ENCODE measurements around the gene FHIT.

Gene FHIT

DNA sequence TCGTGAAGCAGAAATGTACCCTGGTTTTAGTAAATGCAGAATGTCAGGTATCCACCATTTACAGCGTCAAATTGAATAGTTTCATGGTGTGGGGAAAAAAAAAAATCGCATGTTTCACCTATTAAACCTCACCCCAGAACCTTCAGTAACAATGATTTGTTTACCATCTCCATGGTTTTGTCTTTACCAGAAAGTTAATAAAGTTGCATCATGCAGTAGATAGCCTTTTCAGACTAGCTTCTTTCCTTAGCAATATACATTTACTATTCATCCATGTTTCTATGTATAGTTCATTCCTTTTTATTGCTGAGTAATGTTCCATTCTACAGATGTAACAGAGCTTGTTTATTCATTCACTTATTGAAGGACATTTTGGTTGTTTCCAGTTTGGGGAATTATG, 1066.1 kb downstream of the FHIT start:
- Histone ChIP-seq H3K4me1 (ENCODE audit: control insufficient read depth, insufficient read depth, low read length, poor library complexity, severe bottlenecking) (no peaks in the 10 kb centered on the region), H3K4me3 (ENCODE audit: insufficient read depth, low read depth, low read length, poor library complexity, severe bottlenecking) (no peak overlapping the region), H3K9me3 (ENCODE audit: control insufficient read depth, low read length) (no peaks in the 10 kb centered on the region), H3K36me3 (ENCODE audit: control insufficient read depth, insufficient read depth, low read length) (no peaks in the 10 kb centered on the region), H3K27ac (ENCODE audit: insufficient read depth, low read length, poor library complexity, severe bottlenecking) (no peak overlapping the region), H3K27me3 (replicated peaks; ENCODE audit: control insufficient read depth, insufficient read depth, low read length, poor library complexity, severe bottlenecking) (no peaks in the 10 kb centered on the region)
- DNase-seq = no peak

- H3K9me3 ChIP-seq (ENCODE audit: control insufficient read depth, low read length) = no peaks in the 10 kb centered on the region
- no peaks in the 10 kb centered on the region for H3K4me1 ChIP-seq (ENCODE audit: control insufficient read depth, insufficient read depth, low read length, poor library complexity, severe bottlenecking)
- H3K4me3 ChIP-seq (ENCODE audit: insufficient read depth, low read depth, low read length, poor library complexity, severe bottlenecking) = no peak overlapping the region
- H3K36me3 ChIP-seq (ENCODE audit: control insufficient read depth, insufficient read depth, low read length) = no peaks in the 10 kb centered on the region
- no peak for DNase-seq
- H3K27ac ChIP-seq (ENCODE audit: insufficient read depth, low read length, poor library complexity, severe bottlenecking) = no peak overlapping the region
- no peaks in the 10 kb centered on the region for H3K27me3 ChIP-seq (replicated peaks; ENCODE audit: control insufficient read depth, insufficient read depth, low read length, poor library complexity, severe bottlenecking)
Measured at GRCh38 chr3:60182697-60183096, 1068.6 kb downstream of the FHIT start.

DNA sequence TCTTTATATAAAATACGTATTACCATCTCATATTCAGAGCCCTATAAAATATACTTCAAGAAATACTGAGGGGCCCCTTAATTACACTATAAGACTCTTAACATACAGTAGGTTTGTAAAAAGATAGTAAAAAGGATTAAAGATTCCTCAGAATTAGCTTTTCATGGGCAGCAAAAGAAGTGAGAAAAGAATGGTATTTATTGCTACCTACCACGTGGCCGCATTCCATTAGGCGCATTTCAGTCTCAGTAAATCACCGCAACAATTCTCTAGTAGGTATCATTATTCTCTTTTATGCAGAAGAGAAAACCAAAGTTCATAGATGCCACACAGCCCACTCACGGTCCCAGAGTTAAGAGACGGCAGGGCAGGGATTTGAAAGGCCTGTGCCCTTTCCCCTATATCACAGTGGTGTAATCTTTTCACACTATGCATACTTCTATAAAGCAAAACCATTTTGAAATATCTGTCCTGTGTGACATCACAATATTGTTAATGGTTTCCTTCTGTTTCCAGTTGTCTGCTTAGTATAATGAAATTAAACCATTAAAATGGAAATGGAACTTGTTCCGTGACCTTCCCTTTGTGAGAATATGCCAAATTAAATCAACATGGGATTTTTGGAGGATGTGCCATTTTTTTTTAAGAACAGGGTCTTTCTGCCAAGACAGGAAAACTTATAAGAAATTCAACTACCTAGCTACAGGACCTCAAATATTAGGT, 1072.2 kb downstream of the FHIT start:
- no peaks in the 10 kb centered on the region for H3K27me3 ChIP-seq (replicated peaks; ENCODE audit: control insufficient read depth, insufficient read depth, low read length, poor library complexity, severe bottlenecking)
- no peak for DNase-seq
- no peaks in the 10 kb centered on the region for H3K4me1 ChIP-seq (ENCODE audit: control insufficient read depth, insufficient read depth, low read length, poor library complexity, severe bottlenecking)
- no peak overlapping the region for H3K4me3 ChIP-seq (ENCODE audit: insufficient read depth, low read depth, low read length, poor library complexity, severe bottlenecking)
- H3K9me3 ChIP-seq (ENCODE audit: control insufficient read depth, low read length) = no peaks in the 10 kb centered on the region
- no peaks in the 10 kb centered on the region for H3K36me3 ChIP-seq (ENCODE audit: control insufficient read depth, insufficient read depth, low read length)
- H3K27ac ChIP-seq (ENCODE audit: insufficient read depth, low read length, poor library complexity, severe bottlenecking) = no peak overlapping the region

GRCh38 chr3:60177726-60178125, 1073.5 kb downstream of the FHIT start:
- Histone ChIP-seq H3K27me3 (replicated peaks; ENCODE audit: control insufficient read depth, insufficient read depth, low read length, poor library complexity, severe bottlenecking) (no peaks in the 10 kb centered on the region), H3K4me3 (ENCODE audit: insufficient read depth, low read depth, low read length, poor library complexity, severe bottlenecking) (no peak overlapping the region), H3K27ac (ENCODE audit: insufficient read depth, low read length, poor library complexity, severe bottlenecking) (no peak overlapping the region), H3K9me3 (ENCODE audit: control insufficient read depth, low read length) (no peaks in the 10 kb centered on the region), H3K36me3 (ENCODE audit: control insufficient read depth, insufficient read depth, low read length) (no peaks in the 10 kb centered on the region), H3K4me1 (ENCODE audit: control insufficient read depth, insufficient read depth, low read length, poor library complexity, severe bottlenecking) (no peaks in the 10 kb centered on the region)
- no peak for DNase-seq

DNA sequence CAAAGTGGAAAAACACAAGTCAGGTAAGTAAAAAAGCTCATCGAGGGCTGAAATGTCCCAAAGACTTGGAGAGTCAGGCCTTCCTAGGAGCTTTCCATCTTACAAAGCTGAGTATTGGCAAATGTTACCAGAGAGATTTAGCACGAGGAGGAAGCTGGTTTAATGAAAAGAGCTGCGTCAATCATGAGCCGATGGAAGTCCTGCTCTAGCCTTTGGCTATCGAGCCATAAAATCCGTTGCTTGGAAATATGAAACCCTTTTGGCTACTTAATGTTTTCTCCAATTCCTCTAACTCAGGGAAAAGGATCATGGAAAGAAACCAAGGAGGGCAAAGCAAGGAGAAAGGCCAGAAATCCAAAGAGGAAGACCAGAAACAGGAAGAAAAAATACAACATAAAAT, 1074.6 kb downstream of the FHIT start:
- Histone ChIP-seq H3K4me3 (ENCODE audit: insufficient read depth, low read depth, low read length, poor library complexity, severe bottlenecking) (no peak overlapping the region), H3K9me3 (ENCODE audit: control insufficient read depth, low read length) (no peaks in the 10 kb centered on the region), H3K4me1 (ENCODE audit: control insufficient read depth, insufficient read depth, low read length, poor library complexity, severe bottlenecking) (no peaks in the 10 kb centered on the region), H3K27me3 (replicated peaks; ENCODE audit: control insufficient read depth, insufficient read depth, low read length, poor library complexity, severe bottlenecking) (no peaks in the 10 kb centered on the region), H3K36me3 (ENCODE audit: control insufficient read depth, insufficient read depth, low read length) (no peaks in the 10 kb centered on the region), H3K27ac (ENCODE audit: insufficient read depth, low read length, poor library complexity, severe bottlenecking) (no peak overlapping the region)
- DNase-seq = no peak

- H3K4me3 ChIP-seq (ENCODE audit: insufficient read depth, low read depth, low read length, poor library complexity, severe bottlenecking) = no peak overlapping the region
- H3K9me3 ChIP-seq (ENCODE audit: control insufficient read depth, low read length) = no peaks in the 10 kb centered on the region
- no peaks in the 10 kb centered on the region for H3K27me3 ChIP-seq (replicated peaks; ENCODE audit: control insufficient read depth, insufficient read depth, low read length, poor library complexity, severe bottlenecking)
- no peak overlapping the region for H3K27ac ChIP-seq (ENCODE audit: insufficient read depth, low read length, poor library complexity, severe bottlenecking)
- H3K36me3 ChIP-seq (ENCODE audit: control insufficient read depth, insufficient read depth, low read length) = no peaks in the 10 kb centered on the region
- no peak for DNase-seq
- no peaks in the 10 kb centered on the region for H3K4me1 ChIP-seq (ENCODE audit: control insufficient read depth, insufficient read depth, low read length, poor library complexity, severe bottlenecking)
Measured at GRCh38 chr3:60175680-60176079, 1075.6 kb downstream of the FHIT start.

DNA sequence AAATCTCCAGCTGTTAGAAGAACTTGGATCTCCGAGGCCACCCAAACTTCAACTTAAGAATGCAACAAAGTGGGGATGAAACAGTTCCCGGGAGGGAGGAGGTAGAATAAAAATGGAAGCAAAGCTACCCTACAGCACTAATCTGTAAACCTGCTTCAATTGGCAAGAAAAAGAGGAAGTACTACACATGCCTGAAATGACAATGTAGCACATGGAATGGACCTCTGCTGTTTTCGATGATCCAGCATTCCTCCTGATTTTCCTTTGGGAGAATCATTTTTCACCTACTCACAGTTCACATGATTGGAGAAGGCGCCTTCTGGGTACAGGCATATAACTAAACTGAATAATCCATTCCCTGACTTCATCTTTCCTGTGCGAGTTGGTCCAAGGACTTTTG, 1081.5 kb downstream of the FHIT start:
- Histone ChIP-seq H3K9me3 (ENCODE audit: control insufficient read depth, low read length) (no peaks in the 10 kb centered on the region), H3K27me3 (replicated peaks; ENCODE audit: control insufficient read depth, insufficient read depth, low read length, poor library complexity, severe bottlenecking) (no peaks in the 10 kb centered on the region), H3K27ac (ENCODE audit: insufficient read depth, low read length, poor library complexity, severe bottlenecking) (no peak overlapping the region)

GRCh38 chr3:60167186-60167585, 1084.1 kb downstream of the FHIT start:
- Histone ChIP-seq H3K4me1 (ENCODE audit: control insufficient read depth, insufficient read depth, low read length, poor library complexity, severe bottlenecking) (no peaks in the 10 kb centered on the region), H3K27me3 (replicated peaks; ENCODE audit: control insufficient read depth, insufficient read depth, low read length, poor library complexity, severe bottlenecking) (no peaks in the 10 kb centered on the region), H3K27ac (ENCODE audit: insufficient read depth, low read length, poor library complexity, severe bottlenecking) (no peak overlapping the region), H3K36me3 (ENCODE audit: control insufficient read depth, insufficient read depth, low read length) (no peaks in the 10 kb centered on the region), H3K4me3 (ENCODE audit: insufficient read depth, low read depth, low read length, poor library complexity, severe bottlenecking) (no peak overlapping the region), H3K9me3 (ENCODE audit: control insufficient read depth, low read length) (no peaks in the 10 kb centered on the region)
- no peak for DNase-seq

More for the DNA sequence above, 1081.5 kb downstream of the FHIT start:
- Histone ChIP-seq H3K4me1 (ENCODE audit: control insufficient read depth, insufficient read depth, low read length, poor library complexity, severe bottlenecking) (no peaks in the 10 kb centered on the region), H3K4me3 (ENCODE audit: insufficient read depth, low read depth, low read length, poor library complexity, severe bottlenecking) (no peak overlapping the region), H3K36me3 (ENCODE audit: control insufficient read depth, insufficient read depth, low read length) (no peaks in the 10 kb centered on the region)
- no peak for DNase-seq

GRCh38 chr3:60160822-60161748, 1090.2 kb downstream of the FHIT start:
- DNase-seq = no peak
- Histone ChIP-seq H3K27me3 (replicated peaks; ENCODE audit: control insufficient read depth, insufficient read depth, low read length, poor library complexity, severe bottlenecking) (no peaks in the 10 kb centered on the region), H3K27ac (ENCODE audit: insufficient read depth, low read length, poor library complexity, severe bottlenecking) (no peak overlapping the region), H3K4me1 (ENCODE audit: control insufficient read depth, insufficient read depth, low read length, poor library complexity, severe bottlenecking) (no peaks in the 10 kb centered on the region), H3K36me3 (ENCODE audit: control insufficient read depth, insufficient read depth, low read length) (no peaks in the 10 kb centered on the region), H3K9me3 (ENCODE audit: control insufficient read depth, low read length) (no peaks in the 10 kb centered on the region), H3K4me3 (ENCODE audit: insufficient read depth, low read depth, low read length, poor library complexity, severe bottlenecking) (no peak overlapping the region)
